SJCRH30 (cell line): Measurements from ENCODE around the gene RGL4. TPM values are rescaled to one million over a fixed set of nuclear protein-coding genes. Genes with fewer than 3 reads are reported as not detected.

Source experiments
- DNase-seq, 2 experiments: peaks; one replicate each; pipeline ENCODE4 v3.0.0-alpha.2; 2015 to 2020
- H3K27ac ChIP-seq: fragments of 250-450 bp; sonication (Bioruptor Pico); 2 replicates; pipeline ENCODE4 v1.5.1; 2020; ENCODE audit warnings: mild to moderate bottlenecking, moderate library complexity
- H3K27me3 ChIP-seq: fragments of 250-450 bp; sonication (Bioruptor Pico); 2 replicates; pipeline ENCODE4 v1.5.1; 2020; ENCODE audit warnings: mild to moderate bottlenecking, moderate library complexity
- H3K36me3 ChIP-seq: fragments of 250-450 bp; sonication (Bioruptor Pico); 2 replicates; pipeline ENCODE4 v1.5.1; 2020; ENCODE audit warnings: mild to moderate bottlenecking, moderate library complexity
- H3K4me1 ChIP-seq: fragments of 250-450 bp; sonication (Bioruptor Pico); 2 replicates; pipeline ENCODE4 v1.5.1; 2020; ENCODE audit warnings: mild to moderate bottlenecking, moderate library complexity
- H3K4me3 ChIP-seq: fragments of 250-450 bp; sonication (Bioruptor Pico); 2 replicates; pipeline ENCODE4 v1.5.1; 2020; ENCODE audit warnings: mild to moderate bottlenecking, moderate library complexity
- H3K9me3 ChIP-seq: fragments of 250-450 bp; sonication (Bioruptor Pico); replicated peaks from 2 replicates; pipeline ENCODE4 v1.5.1; 2020; ENCODE audit warnings: mild to moderate bottlenecking, moderate library complexity
- total RNA-seq: library from RNA; depleted of rRNA; stranded (reverse); fragments of >200 nt; shearing (Covaris generic); gene quantifications from 2 replicates; pipeline ENCODE4 v1.2.3, GENCODE V29; 2014

The RGL4 gene
- total RNA-seq, 1 experiment from 2014 or later: not detected

DNA sequence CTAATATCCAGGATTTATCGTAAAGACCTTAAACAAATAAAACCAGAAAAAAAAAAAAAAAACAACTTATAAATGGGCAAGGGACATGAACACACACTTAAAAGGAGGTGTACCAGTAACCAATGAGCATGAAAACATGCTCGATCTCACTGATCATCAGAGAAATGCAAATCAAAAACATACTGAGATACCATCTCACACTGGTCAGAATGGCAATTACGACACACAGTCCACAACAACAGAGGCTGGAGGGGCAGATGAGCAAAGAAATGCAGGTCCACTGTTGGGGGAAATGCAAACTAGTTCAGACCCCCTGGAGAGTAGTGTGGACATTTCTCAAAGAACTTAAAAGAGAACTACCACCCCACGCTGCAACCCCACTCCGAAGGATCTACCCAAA is 13.2 kb downstream of the RGL4 start:
- Histone ChIP-seq H3K27me3 (no peaks in the 10 kb centered on the region), H3K36me3 (peaks cover 43% of the 10 kb centered on the region), H3K4me1 (no peaks in the 10 kb centered on the region), H3K9me3 (no peaks in the 10 kb centered on the region), H3K27ac (no peak overlapping the region), H3K4me3 (no peak overlapping the region)
- DNase-seq: no peak

DNA sequence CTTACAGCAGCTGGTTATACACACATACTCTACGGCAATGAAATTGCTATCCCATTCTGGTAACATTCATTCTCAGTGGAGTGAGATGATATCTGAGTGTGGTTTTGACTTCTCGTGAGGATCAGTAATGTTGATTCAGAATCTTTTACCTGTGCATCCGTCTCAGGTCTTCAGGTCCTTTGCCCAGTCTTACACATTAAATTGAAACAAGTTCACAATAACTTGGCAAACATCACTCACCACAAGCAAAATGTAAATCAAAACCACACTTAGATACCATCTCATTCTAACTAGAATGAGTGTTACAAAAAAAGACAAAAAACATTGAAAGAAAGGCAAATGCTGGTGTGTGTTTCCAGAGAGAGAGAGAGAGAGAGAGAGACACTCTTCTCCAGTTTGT is 14.0 kb downstream of the RGL4 start:
- Histone ChIP-seq H3K27me3 (no peaks in the 10 kb centered on the region), H3K4me1 (no peaks in the 10 kb centered on the region), H3K9me3 (no peaks in the 10 kb centered on the region), H3K36me3 (peaks cover 47% of the 10 kb centered on the region), H3K4me3 (no peak overlapping the region), H3K27ac (no peak overlapping the region)
- DNase-seq: no peak

DNA sequence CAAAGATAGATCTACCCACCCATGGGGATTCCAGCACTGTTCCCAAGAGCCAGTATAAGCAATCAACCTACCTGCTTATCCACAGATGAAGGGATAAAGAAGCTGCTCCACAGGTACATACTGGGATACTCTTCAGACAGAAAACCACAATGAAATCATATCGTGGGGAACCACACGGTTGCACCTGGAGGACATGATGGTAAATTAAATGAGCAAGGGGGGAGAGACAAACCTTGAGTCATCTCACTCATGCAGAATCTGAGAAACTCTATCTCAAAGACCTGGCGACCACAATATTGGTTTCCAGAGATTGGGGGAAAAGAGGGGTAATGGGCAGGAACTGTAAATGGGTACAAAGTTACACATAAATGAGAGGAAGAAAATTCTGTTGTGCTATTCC is 14.5 kb downstream of the RGL4 start:
- DNase-seq: no peak
- Histone ChIP-seq H3K4me3 (no peak overlapping the region), H3K36me3 (peaks cover 47% of the 10 kb centered on the region), H3K9me3 (no peaks in the 10 kb centered on the region), H3K27me3 (no peaks in the 10 kb centered on the region), H3K4me1 (no peaks in the 10 kb centered on the region), H3K27ac (no peak overlapping the region)

DNA sequence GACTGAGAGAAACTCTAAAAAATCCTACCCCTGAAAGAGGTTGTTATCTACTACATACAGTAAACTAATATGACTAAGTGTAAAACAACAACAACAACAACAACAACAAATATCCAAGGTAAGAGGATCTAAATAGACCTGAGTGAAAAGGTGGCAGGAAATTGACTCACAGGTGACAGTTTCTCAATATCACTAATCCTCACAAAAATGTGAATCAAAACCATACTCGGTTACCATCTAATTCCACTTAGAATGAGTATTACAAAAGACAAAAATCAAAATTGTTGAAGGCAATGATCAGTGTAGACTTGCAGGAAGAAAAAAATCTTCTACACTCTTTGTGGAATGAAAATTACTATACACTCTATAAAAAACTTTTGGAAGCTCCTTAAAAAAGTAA is 17.5 kb downstream of the RGL4 start:
- no peaks in the 10 kb centered on the region for H3K9me3 ChIP-seq
- no peak for DNase-seq
- H3K4me1 ChIP-seq: no peaks in the 10 kb centered on the region
- H3K27me3 ChIP-seq: no peaks in the 10 kb centered on the region
- H3K4me3 ChIP-seq: no peak overlapping the region
- H3K27ac ChIP-seq: no peak overlapping the region
- peaks cover 44% of the 10 kb centered on the region for H3K36me3 ChIP-seq

DNA sequence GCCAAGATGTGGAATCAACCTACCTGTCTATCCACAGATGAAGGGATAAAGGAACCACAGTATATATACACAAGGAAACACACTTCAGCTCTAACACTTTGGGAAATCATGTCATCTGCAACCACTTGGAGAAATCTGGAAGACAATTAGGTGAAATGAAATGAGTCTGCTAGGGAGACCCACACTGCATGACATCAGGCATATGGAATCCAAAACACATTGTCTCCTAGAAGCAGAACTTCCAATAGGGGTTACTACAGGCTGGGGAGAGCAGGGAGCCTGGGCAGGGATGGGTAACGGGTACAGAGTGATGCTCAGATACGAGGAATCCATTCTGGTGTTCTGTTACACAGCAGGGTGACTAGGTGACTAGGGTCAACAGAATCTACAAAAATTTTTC is 18.3 kb downstream of the RGL4 start:
- no peak overlapping the region for H3K4me3 ChIP-seq
- no peaks in the 10 kb centered on the region for H3K4me1 ChIP-seq
- H3K27me3 ChIP-seq: no peaks in the 10 kb centered on the region
- H3K9me3 ChIP-seq: no peaks in the 10 kb centered on the region
- no peak for DNase-seq
- no peak overlapping the region for H3K27ac ChIP-seq
- H3K36me3 ChIP-seq: peaks cover 47% of the 10 kb centered on the region

GRCh38 chr22:23712256-23712655 is 21.4 kb downstream of the RGL4 start:
- no peaks in the 10 kb centered on the region for H3K4me1 ChIP-seq
- H3K9me3 ChIP-seq: no peaks in the 10 kb centered on the region
- H3K27me3 ChIP-seq: no peaks in the 10 kb centered on the region
- no peak for DNase-seq
- no peak overlapping the region for H3K27ac ChIP-seq
- H3K36me3 ChIP-seq: peaks cover 31% of the 10 kb centered on the region
- no peak overlapping the region for H3K4me3 ChIP-seq

DNA sequence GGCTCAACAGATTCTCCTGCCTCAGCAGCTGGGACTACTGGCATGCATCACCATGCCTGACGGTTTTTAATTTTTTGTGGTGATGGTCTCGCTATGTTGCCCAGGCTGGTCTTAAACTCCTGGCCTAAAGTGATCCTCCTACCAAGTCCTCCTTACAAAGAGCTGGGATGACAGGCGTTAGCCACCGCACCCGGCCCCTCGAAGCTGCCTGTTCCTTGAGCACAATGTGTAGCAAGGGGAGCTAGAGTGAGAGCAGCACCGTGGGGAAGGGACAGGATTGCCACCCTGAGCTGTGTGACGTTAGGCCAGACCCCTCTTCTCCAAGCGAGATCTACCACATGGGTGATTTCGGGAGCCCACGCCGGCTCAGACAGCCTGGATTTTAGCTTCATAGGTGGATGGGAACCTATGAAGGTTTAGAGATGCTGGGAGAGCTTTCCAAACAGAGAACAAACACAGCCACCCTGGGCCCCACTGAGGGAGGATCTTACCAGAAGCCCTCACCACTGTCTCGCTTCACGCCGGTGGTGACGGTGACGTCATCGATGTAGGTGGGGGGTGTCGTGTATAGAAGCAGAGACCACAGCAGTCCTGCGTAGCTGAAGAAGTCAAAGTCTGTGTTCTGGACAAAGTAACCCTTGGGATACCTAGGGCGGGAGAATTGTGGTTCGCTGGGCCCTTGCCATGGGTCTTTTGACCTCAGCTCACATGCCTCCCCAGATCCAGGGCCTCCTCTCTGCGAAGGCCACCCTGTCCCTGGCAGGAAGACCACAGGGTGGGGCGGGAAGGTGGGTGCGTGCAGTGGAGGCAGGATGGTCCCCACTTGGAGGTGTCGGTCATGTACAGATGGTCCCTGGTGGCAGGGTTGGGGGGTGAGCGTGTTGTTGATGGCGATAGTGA is 23.1 kb downstream of the RGL4 start:
- Histone ChIP-seq H3K4me3 (no peak overlapping the region), H3K27me3 (no peaks in the 10 kb centered on the region), H3K27ac (no peak overlapping the region), H3K9me3 (no peaks in the 10 kb centered on the region), H3K36me3 (peaks cover 19% of the 10 kb centered on the region), H3K4me1 (no peaks in the 10 kb centered on the region)
- no peak for DNase-seq

GRCh38 chr22:23714596-23715578 is 24.1 kb downstream of the RGL4 start:
- H3K4me1 ChIP-seq: no peaks in the 10 kb centered on the region
- H3K9me3 ChIP-seq: no peaks in the 10 kb centered on the region
- peaks cover 12% of the 10 kb centered on the region for H3K36me3 ChIP-seq
- no peak for DNase-seq
- no peaks in the 10 kb centered on the region for H3K27me3 ChIP-seq
- H3K27ac ChIP-seq: no peak overlapping the region
- no peak overlapping the region for H3K4me3 ChIP-seq

DNA sequence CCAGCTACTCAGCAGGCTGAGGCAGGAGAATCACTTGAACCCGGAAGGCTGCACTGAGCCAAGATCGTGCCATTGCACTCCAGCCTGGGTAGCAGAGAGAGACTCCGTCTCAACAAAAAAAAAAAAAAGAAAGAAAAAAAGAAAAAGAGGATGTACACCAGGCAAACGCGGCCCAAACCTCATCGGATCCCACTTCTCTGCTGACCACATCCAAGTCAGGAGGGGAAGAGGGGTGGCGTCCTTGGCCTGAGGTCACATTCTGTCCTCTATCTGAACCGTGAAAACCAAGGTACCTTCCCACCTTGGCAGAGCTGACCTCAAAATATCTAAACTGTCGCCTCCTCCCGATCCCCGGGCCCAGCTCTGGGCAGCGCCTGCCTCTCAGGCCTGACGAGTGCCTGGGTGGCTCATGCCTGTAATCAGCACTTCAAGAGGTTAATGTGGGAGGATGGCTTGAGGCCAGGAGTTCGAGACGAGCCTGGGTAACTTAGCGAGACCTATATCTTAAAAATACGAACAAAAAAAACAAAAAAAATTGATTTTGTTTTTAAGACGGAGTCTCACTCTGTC is 25.1 kb downstream of the RGL4 start:
- DNase-seq: no peak
- Histone ChIP-seq H3K9me3 (no peaks in the 10 kb centered on the region), H3K4me3 (peak overlapping the region; percentile 70; the same call in 1 of the 2 replicates), H3K36me3 (peaks cover 6% of the 10 kb centered on the region), H3K4me1 (no peaks in the 10 kb centered on the region), H3K27me3 (no peaks in the 10 kb centered on the region), H3K27ac (no peak overlapping the region)

DNA sequence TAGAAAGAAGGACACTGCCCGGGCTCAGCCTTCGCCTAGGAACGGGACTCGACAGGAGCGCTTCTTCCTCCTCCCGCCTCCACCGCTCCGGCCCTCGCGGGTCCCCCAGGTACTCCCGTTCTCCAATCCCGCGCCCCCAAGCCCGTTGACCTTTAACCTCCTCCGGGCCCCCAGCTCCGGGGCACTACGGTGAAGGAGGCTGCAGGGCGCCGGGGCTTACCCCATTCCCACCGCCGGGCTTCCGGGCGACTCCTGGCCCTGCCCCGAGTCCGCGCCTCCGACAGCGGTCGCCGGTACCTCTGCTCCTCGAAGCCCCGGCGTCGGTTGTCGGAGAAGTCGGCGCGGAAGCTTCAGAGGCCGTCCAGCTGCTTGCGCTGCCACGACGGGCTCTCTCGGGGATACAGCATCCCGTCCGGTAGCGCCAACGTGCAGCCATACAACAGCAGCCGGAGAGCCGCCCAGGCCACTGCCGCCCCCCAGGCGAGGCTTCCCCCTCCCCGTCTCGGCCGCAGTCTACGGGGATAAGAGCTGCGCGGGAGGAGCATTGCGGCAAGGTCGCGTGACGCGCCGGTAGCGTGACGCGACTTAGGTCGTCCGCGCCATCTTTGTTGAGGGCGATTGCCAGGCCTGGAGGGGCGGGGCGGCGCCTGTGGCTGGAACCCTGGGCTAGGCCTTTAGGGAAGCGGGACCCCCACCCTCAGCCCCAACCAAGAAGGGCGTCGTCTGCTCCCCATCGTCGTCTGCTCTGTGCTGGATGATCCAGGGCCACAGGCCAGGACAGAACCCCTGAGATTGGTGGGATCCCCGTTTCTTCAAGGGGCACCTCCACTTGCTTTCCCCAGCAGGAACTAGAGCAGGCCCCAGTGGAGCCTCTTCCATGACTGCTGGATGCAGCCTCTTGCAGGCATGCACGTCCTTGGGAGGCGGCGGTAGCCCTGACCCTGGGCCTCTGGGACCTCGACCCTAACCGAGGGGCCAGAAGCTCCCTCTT is 26.3 kb downstream of the RGL4 start:
- Histone ChIP-seq H3K36me3 (peaks cover 6% of the 10 kb centered on the region), H3K27me3 (no peaks in the 10 kb centered on the region), H3K4me3 (peak overlapping the region; percentile 70), H3K4me1 (no peaks in the 10 kb centered on the region), H3K27ac (peak overlapping the region; percentile 48), H3K9me3 (no peaks in the 10 kb centered on the region)
- peak; percentile 86 to 91 for DNase-seq

- H3K36me3 ChIP-seq: peaks cover 3% of the 10 kb centered on the region; the same call in 1 of the 2 replicates
- no peak overlapping the region for H3K27ac ChIP-seq
- peaks cover 7% of the 10 kb centered on the region; the same call in 1 of the 2 replicates for H3K4me1 ChIP-seq
- H3K4me3 ChIP-seq: no peak overlapping the region
- H3K27me3 ChIP-seq: no peaks in the 10 kb centered on the region
- H3K9me3 ChIP-seq: no peaks in the 10 kb centered on the region
- DNase-seq: no peak
Observed at GRCh38 chr22:23718371-23719165, 27.8 kb downstream of the RGL4 start.

DNA sequence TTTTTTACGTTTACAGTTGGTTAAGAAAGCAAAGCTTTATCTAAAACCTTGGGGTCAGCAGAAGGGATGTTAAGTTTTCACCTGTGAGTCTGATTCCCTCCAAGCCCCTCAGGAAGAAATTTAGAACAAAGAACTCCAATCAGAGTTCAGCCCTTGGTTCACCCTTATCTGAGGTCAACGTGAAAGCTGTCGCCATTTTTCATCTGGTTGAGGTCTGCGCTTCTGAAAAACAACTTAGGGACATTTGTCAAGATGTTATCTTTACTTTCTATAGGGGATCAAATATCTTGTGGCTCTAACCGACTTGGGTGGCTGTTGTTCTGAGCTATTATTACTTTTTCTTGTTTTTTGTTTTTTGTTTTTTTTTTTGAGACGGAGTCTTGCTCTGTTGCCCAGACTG is 30.0 kb downstream of the RGL4 start:
- no peaks in the 10 kb centered on the region for H3K36me3 ChIP-seq
- no peak for DNase-seq
- peaks cover 7% of the 10 kb centered on the region; the same call in 1 of the 2 replicates for H3K4me1 ChIP-seq
- no peaks in the 10 kb centered on the region for H3K9me3 ChIP-seq
- no peak overlapping the region for H3K27ac ChIP-seq
- H3K4me3 ChIP-seq: no peak overlapping the region
- no peaks in the 10 kb centered on the region for H3K27me3 ChIP-seq

DNA sequence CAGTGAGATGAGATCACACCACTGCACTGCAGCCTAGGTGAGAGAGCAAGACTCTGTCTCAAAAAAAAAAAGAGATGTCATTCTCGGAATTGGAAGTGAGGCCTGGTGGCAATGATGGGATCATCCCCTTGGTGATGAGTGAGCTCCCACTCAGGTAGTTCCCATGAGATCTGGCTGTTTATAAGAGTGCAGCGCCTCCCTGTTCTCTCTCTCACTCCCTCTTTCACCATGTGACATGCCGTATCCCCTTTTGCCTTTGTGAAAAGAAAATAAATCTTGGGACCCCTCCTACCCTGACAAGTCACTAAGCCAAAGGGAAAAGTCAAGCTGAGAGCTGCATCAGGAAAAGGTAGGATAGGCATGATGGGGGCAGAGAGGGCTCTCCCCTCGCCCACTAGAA is 31.3 kb downstream of the RGL4 start:
- H3K4me3 ChIP-seq: no peak overlapping the region
- no peaks in the 10 kb centered on the region for H3K27me3 ChIP-seq
- peaks cover 7% of the 10 kb centered on the region; the same call in 1 of the 2 replicates for H3K4me1 ChIP-seq
- no peak for DNase-seq
- no peak overlapping the region for H3K27ac ChIP-seq
- H3K36me3 ChIP-seq: no peaks in the 10 kb centered on the region
- H3K9me3 ChIP-seq: no peaks in the 10 kb centered on the region
